ENCODE measurements around the gene SNTN. TPM values are rescaled to one million over a fixed set of nuclear protein-coding genes. Genes with fewer than 3 reads are reported as not detected.
"Not testable (repeated sequence)": the region's sequence is repeated elsewhere in the genome, so short reads cannot be mapped to it uniquely, and the experiment has no call there.

SNTN gene
- not detected in 2 replicates for total RNA-seq

DNA sequence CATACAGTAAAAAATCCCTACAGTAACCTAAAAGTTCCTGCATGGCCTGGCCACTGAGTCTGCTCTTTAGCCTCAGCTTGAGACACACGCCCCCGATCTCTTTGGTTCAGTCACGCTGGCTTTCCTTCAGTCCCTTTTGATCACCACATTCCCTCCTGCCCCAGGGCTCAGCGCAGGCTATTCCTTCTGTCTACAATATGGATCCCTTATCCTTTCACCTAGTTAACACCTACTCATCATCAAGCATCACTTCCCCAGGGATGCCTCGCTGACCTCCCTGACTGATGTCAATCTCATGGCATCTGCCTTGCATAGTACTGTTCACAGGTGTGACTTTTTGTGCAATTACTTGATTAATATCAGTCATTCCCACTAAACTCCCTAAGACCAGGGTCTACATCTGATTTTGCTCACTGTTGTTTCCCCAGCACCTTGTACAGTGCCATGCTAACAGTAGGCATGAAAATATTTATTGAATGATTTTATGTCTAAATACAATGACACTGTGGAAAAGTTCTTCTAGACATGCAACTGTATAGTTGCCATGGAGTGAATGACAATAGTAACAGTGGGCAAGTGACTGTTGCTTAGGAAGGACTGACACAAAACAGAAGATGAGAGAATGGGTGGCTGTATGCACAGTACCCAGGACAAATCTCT lies at the start of gene SNTN:
Gene SNTN (plus strand): TSS at position 610 of the 660 bp plus-strand sequence. CDS start 13 bp downstream, at position 623.
- intact Hi-C loops (cut with micrococcal nuclease), result no loop called here

DNA sequence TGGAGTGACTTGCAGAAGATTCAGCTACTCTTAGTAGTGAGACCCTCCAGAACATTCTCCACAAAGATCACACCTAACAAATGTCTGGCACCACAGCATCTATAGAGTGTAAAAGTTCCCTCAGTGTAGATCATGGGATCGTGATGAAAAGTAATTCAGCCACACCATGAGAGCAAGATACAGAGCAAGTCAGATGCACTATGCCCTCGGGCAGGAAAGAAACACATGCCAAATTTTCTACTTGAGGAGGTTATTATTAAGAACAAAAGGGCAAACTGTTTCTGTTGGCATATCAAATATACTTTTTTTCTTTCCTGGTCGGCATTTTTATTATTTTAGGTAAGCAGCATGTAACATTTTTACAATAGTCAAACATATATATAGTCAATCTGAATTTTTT lies 44.8 kb upstream of the SNTN start:
- intact Hi-C loops (cut with micrococcal nuclease), result no loop called here

DNA sequence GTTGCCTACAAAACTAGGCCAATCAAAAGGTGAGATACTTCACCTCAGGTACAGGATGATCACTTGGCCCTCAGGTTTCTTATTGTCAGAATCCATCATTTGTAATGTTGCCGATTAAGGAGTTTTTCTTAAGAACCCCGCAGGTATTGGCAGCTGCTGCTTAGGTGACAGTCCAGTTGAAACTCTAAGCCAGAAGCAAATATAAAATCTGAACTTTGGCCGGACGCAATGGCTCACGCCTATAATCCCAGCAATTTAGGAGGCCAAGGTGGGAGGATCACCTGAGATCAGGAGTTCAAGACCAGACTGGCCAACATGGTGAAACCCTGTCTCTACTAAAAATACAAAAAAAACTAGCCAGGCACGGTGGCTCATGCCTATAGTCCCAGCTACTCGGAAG lies 43.1 kb upstream of the SNTN start:
- intact Hi-C loops (cut with micrococcal nuclease), result no loop called here

DNA sequence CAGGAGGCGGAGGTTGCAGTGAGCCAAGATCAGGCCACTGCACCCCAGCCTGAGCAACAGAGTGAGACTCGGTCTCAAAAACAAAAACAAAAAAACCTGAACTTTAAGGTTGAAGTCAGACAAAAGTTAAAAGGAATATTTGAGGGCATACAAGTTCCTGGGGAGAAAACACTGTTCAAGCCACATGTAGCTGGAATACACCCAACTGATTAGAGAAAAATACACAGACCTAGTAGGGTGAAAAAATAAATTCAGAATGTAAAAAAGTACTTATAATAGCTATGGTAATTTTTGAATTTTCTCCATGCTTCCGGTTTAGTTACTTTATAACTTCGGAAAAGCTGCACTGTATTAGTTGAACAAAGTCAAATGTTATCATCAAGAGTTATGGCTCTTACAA lies 42.6 kb upstream of the SNTN start:
- intact Hi-C loops (cut with micrococcal nuclease), result no loop called here

DNA sequence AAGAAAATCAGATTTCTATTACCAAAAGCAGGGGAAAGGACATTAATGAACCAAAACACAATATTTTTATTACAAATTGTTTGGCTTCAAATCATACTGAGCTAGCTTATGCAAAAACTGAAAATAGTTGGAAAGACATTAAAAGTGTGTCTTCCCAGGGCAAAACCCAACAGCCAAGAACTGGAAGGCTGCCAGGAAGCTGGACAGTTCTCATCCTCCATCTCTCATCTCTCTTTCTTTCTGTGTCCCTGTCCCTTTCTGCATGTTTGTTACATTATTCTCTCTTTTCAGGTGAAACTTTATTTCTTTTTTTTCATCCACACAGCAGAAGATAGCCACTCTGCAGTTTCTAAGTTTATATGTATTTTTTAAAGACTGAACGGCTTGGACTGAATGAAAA lies 41.1 kb upstream of the SNTN start:
- intact Hi-C loops (cut with micrococcal nuclease), result no loop called here

DNA sequence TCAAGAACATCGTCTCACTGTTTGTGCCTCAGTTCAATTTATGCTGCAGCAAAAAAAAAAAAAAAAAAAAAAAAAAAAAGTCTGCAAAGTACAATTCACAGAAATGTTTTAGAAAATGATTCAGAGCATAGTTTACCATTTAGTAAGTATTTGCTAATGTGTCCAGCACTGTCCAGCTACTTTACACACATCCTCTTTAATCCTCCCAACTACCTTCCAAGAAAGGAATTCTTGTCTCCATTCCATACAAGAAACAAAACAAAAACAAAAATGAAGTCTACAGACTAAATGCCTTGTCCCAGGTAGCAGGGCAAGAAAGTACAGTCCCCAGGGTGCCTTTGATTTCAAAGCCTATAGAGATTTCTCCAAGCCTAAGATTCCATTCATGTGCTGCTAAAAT lies 38.9 kb upstream of the SNTN start:
- intact Hi-C loops (cut with micrococcal nuclease), result no loop called here

DNA sequence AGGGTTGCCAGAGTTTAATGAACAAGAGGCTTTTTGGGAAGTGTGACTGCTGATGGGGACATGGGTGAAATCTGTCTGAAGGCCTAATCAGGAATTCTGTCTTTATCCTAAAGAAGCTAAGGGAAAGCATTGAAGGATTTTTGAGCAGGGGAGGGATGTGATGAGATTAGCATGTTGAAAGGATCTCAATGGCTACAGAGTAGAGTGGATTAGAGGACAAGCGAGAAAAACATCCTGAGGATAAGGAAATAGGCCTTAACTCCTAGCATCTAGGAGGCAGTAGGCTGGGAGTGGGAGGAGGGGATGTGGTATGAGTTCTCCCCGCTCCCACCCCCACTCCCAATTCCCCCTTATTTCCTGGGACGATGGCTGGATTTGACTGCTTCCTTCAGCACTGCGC lies 35.1 kb upstream of the SNTN start:
- intact Hi-C loops (cut with micrococcal nuclease), result no loop called here

DNA sequence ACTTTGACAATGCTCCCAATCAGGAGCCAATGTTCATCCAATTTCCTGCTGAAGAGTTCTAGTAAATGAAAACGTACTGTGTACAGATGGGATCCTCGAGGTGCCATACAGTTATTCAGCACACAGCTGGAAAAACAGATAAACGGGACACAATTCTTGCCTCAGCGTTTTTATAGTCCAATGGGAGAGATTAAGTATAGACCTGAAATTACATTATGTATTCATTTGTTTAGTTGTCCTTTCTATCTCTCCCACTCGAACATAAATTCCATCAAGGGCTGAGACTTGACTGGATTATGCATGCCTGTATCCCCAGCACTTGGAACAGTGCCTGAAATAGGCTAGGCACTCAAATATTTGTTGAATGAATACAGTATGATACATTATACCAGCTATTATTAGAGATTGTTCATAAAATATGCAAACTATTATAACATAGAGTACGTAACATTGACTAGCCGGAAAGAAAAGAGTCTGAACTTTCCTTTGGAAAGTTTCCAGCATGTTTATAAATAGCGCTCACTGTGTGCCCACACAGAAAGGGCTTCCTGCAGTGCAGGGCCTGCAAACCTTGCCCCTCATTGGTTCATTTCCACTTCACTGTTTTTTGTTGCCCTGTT lies 27.4 kb upstream of the SNTN start:
- intact Hi-C loops (cut with micrococcal nuclease), result no loop called here

DNA sequence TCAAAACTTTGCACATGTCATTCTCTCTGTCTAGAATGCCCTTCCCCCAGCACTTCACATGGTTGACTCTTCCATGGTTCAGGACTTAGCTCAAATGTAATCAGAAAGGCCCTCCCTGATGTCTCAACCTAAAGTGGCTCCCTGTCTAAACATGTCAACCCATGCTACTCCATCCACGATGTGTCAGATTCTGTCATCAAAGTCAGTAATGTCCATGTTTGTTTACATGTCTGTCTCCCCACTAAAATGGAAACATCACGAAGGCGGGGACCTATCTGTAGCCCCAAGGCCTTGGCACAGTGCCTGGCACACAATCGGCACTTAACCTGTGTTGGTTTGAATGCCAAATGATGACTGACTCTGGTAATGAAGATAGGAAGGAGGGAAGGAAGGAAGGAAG lies 20.8 kb upstream of the SNTN start:
- intact Hi-C loops (cut with micrococcal nuclease), result no loop called here

DNA sequence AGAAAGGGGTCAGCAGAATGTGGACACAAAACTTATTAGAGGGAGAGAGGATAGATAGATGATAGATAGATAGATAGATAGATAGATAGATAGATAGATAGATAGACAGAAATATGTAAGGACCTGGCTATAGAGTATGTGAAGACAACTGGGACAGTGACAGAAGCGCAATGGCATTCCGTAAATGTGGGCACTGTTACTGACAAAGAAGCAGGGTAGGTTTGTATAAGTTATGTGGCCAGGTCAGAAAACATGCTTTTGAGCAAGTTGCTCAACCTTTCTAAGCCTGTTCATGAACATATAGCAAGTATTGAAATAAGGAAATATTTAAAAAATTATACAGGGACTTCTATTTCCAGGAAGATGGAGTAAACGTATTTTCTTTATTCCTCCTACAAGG lies 17.3 kb upstream of the SNTN start:
- intact Hi-C loops (cut with micrococcal nuclease), result no loop called here

DNA sequence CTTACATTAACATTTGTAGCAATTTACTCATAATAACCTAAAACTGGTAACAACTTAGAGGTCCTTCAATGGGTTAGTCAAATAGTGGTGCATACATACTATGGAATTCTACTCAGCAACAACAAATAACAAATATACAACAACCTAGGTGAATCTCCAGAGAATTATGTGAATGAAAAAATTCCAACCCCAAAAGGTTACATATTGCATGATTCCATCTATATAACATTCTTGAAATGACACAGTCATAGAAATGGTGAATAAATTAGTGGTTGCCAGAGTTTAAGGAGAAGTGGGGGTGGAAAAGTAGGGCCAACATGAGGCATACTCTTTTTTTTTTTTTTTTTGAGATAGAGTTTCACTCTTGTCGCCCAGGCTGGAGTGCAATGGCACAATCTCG lies 12.7 kb upstream of the SNTN start:
- intact Hi-C loops (cut with micrococcal nuclease), result no loop called here

DNA sequence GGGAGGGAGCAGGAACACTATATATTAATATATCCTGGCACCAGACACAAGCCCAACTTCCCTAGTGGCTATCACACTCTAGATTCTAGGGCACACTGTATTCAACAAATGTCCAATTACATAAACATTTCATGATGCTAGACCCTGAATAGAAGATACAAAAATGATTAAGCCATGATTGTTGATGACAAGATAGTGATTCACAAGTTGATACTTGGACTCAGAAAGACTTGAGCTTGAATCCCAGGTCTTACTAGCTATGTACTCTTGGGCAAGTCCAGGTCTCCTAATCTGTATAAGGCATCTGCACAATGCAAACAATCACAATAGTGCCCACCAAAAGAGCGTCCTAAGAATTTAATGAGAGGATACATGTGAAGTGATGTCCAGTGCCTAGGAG lies 10.0 kb upstream of the SNTN start:
- intact Hi-C loops (cut with micrococcal nuclease), result no loop called here

DNA sequence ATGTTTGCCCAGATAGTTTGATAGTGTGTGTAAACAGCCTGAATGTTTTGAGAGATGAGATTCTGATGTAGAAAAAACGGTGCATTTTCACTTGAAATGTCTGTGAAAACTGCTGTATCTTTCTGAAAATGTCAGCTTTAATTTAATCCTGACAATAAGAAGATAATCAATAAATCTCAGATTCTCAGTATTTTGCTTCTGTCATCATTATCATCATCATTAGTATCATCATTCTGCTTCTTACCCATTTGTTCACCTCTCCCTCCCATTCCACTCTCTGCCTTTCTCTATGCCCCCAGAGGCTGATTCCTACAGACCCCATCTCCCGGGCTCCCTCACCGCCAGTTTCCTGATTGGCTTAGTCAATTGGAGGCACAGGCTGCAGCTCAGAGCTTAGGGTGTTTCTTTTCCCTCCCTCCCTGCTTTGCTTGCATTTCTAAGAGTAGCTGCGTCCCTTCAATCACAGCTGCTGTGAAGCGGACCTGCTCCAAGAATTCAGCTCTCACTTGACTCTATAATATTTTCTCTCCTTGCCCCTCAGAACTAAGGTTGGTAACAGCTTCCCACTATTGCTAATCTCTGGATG lies 8.2 kb upstream of the SNTN start:
- intact Hi-C loops (cut with micrococcal nuclease), result no loop called here

DNA sequence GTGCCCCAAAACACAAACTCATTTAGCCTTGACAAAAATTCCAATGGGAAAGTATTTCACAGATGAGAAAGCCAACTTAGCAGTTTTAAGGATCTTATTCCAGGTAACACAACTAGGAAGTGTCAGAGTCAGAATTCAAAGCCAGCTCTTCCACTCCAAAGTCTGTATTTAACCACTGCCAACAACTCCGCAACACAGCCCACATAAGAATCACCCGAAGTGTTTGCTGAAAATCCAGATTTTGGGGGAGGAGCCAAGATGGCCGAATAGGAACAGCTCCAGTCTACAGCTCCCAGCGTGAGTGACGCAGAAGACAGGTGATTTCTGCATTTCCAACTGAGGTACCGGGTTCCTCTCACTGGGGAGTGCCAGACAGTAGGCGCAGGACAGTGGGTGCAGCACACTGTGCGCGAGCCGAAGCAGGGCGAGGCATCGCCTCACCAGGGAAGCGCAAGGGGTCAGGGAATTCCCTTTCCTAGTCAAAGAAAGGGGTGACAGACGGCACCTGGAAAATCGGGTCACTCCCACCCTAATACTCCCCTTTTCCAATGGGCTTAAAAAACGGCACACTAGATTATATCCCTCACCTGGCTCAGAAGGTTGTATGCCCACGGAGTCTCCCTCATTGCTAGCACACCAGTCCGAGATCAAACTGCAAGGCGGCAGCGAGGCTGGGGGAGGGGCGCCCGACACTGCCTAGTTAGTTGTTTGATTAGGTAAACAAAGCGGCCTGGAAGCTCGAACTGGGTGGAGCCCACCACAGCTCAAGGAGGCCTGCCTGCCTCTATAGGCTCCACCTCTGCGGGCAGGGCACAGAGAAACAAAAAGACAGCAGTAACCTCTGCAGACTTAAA lies 7.3 kb upstream of the SNTN start:
- intact Hi-C loops (cut with micrococcal nuclease), result not testable (repeated sequence)

DNA sequence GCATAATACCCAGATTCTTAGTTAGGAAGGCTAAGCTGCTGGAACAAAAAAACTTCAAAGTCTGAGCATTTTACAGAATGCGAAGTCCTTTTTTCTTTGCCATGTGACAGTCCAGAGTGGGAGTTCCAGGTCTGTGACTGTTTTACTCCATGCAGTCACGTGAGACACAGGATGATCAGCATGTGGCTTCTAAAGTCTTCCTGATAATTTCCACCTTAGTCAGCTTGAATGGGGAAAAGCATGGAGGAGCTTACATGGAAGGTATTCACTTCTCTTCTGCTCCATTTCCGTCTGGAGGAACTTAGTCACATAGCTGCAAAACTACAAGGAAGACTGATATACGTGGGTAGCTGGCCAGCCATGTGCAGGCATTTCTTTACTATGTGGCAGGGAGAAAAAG lies 1.7 kb downstream of the SNTN start:
- intact Hi-C loops (cut with micrococcal nuclease), result no loop called here

DNA sequence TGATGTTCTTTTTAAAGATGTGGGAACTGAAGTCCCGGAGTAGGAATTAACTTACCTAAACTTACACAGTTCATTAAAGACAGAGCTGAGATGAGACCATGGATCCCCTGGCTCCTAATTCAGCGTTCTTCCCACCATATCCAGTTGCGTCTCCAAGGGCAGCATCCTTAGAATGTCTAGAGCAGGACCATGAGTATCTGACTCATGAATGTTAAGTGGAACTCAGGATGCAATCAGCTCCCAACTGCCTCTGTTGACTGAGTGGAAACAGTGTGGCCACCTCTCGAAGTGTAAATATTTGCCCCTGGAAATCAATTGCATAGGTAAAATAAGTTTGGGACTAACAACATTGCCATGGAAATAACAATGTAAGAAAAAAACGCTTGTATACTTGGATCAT lies 2.5 kb downstream of the SNTN start:
- intact Hi-C loops (cut with micrococcal nuclease), result no loop called here

DNA sequence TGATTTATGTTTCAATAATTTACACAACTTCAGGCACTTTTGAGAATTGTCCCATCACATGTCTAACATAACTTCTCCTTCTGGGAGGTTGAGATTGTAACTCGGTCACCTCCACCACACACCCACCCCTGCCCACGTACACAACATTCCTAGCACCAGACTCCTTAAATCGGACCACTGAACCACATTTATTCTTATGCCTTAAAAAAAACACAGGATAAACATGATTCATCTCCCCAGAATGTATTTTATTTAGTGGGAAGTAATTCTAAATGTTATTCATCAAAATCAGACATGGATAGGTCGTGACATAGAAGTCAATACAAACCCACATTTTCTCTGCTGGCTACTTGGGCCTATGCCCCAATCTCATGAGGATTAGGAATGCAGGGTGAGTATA lies 3.0 kb downstream of the SNTN start:
- intact Hi-C loops (cut with micrococcal nuclease), result no loop called here

DNA sequence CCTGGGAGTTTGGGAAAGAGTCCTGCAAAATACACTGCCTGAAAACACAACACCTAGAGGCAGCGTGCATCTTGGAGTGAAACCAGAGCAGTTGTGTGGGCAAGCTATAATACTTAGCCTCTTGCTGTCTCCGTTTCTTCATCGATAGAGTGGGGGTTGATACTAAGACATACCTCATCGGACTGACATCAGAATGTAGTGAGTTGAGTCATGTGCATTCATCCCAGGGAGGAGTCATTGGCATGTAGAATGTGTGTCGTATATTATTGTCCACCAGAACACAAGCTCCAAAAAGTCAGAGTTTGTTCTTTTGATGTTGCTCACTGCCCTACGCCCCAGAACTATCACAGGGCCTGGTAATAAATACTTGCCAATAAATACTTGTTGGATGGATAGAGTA lies 4.3 kb downstream of the SNTN start:
- intact Hi-C loops (cut with micrococcal nuclease), result no loop called here

DNA sequence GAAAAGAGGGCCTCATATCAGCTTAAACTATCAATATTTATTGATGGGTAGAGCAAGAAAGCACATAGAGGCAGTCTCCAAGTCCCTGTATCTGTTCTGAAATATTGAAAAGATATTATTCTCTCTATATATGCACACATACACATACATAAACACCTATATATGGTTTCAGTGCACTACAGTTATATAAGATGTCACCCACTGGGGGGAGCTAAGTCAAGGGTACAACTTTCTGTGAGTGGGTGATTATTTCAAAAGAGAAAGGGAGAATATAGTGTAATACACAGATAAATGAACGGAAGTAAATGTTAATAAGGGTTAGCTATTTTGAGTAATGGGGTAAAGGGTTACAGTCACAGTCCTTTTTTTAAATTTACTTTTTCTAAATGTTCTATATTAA lies 8.8 kb downstream of the SNTN start:
- intact Hi-C loops (cut with micrococcal nuclease), result no loop called here

DNA sequence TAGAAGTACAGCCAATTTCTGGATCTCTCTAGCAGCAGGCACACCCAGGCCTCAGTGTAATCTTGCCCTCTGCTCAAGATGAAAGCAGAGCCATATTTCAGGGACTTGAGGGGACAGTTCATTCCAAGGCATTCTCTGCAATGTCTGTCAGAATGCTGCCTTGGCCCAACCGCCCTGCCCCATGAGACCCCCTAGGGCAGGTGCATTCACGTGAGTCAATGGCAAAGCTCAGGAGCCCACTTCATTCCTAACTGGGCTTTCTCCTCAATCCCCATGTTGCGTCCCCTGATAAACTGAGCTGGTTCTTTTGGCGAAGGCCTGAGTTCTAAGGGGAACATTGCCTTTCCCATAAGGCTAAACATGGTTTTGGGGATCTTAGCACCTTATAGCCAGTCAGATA lies 9.5 kb downstream of the SNTN start:
- intact Hi-C loops (cut with micrococcal nuclease), result no loop called here

DNA sequence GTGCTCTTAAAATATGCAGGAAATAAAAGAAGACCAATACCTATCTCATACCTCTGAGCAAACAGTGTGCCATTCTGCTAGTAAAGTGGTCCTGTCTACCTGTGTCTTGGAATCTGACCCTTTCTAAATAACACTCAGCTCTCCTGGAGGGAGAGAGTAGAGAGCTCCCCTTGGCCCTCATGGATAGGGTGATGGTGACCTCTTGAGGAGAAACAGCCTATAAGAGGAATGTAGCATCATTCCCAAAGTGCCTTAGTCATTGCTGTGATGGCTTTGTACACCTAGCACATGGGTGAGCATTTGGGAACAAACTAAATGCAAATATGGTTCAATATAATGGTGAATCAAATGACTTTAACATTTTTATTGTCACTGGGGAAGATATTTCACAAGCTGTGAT lies 10.0 kb downstream of the SNTN start:
- intact Hi-C loops (cut with micrococcal nuclease), result no loop called here

DNA sequence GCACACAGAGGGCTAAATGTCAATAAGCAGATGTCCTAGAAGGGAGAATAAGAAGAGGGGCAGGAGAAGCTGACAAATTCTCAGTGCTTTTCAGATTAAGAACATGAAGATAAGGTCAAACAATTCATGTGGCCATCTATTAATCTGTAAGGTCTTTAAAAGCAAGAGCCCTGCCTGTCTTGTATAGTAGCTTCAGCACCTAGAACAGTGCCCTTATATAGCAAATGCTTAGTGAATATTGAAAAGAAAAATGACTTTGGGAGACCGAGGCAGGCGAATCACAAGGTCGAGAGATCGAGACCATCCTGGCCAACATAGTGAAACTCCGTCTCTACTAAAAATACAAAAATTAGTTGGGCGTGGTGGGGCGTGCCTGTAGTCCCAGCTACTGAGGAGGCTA lies 18.1 kb downstream of the SNTN start:
- intact Hi-C loops (cut with micrococcal nuclease), result no loop called here
